ENCODE measurements around the gene MTCH2.

MTCH2 gene

DNA sequence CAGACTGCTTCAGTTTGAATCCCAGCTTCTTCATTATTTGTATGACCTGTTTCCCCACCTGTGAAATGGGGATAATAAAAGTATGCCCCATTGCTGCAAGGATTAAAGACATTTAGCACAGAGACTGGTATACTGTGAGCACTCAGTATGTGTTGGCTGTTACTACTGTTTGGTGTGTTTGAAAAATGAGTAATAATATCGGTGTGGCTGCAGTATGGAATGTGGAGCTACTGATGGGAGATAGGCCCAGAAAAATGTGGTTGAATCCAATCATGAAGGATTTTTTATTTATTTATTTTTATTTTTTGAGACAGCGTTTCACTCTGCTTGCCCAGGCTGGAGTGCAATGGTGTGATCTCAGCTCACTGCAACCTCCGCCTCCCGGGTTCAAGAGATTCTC, 39.1 kb downstream of the MTCH2 start:
- Histone ChIP-seq H3K27me3 (ENCODE audit: low read depth, low read length) (no peaks in the 10 kb centered on the region), H3K4me1 (ENCODE audit: low read length) (no peaks in the 10 kb centered on the region), H3K4me2 (ENCODE audit: low read length) (no peak overlapping the region), H3K4me3 (ENCODE audit: low read length) (no peak overlapping the region), H2AFZ (ENCODE audit: low read depth, low read length) (no peak overlapping the region), H3K27ac (ENCODE audit: low read length) (no peak overlapping the region), H3K79me2 (ENCODE audit: low read length) (no peaks in the 10 kb centered on the region), H3K9me3 (ENCODE audit: insufficient read depth, low read length) (no peaks in the 10 kb centered on the region), H3K9ac (ENCODE audit: low read length) (no peak overlapping the region), H4K20me1 (ENCODE audit: insufficient read depth, low read length) (no peaks in the 10 kb centered on the region), H3K36me3 (replicated peaks; ENCODE audit: low read depth, low read length) (no peaks in the 10 kb centered on the region)
- TF ChIP-seq EZH2phosphoT487 (IDR thresholded peaks at IDR 0.05; ENCODE audit: low read depth): no peak
- TF ChIP-seq CTCF (IDR thresholded peaks at IDR 0.05; ENCODE audit: low read depth, low read length): no peak

DNA sequence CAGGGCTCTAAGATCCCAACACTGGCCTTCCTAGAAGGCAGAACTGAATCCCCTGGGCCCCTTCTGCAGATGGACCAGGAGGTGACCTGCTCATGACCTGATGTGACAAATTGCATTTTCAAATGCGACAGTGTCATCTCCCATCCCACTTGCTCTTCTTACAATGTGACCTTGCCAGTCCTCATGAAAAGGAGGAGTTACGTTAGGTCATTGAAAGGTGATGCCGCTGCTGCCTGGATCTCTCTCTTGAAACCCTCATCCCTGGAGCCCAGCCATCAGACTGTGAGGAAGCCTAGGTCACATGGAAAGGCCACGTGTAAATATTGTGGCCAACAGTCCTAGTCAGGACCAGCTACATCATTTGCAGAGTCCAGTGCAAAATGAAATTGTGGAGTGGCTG, 42.5 kb downstream of the MTCH2 start:
- Histone ChIP-seq H4K20me1 (ENCODE audit: insufficient read depth, low read length) (no peaks in the 10 kb centered on the region), H3K9me3 (ENCODE audit: insufficient read depth, low read length) (no peaks in the 10 kb centered on the region), H3K4me2 (ENCODE audit: low read length) (no peak overlapping the region), H3K9ac (ENCODE audit: low read length) (no peak overlapping the region), H3K27ac (ENCODE audit: low read length) (no peak overlapping the region), H2AFZ (ENCODE audit: low read depth, low read length) (no peak overlapping the region), H3K36me3 (replicated peaks; ENCODE audit: low read depth, low read length) (no peaks in the 10 kb centered on the region), H3K27me3 (ENCODE audit: low read depth, low read length) (no peaks in the 10 kb centered on the region), H3K79me2 (ENCODE audit: low read length) (no peaks in the 10 kb centered on the region), H3K4me3 (ENCODE audit: low read length) (no peak overlapping the region), H3K4me1 (ENCODE audit: low read length) (no peaks in the 10 kb centered on the region)
- TF ChIP-seq CTCF (IDR thresholded peaks at IDR 0.05; ENCODE audit: low read depth, low read length): no peak
- TF ChIP-seq EZH2phosphoT487 (IDR thresholded peaks at IDR 0.05; ENCODE audit: low read depth): no peak

DNA sequence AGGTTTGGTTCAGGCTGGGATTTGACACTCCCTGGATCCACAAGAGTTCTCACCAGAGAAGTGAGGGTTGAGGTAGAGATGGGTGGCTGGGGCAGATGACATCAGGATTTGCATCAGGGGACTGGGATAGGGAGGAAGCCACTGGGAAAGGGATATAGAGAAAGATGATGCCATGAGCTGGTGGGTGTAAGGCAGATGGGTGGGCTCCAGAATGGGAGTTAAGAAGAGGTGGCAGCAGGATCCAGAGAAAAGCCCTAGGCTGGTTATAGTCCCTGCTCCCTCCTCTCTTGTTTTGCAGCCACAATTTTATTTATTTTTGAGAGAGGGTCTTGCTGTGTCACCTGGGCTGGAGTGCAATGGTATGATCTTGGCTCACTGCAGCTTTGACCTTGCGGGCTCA, 46.4 kb downstream of the MTCH2 start:
- H3K27ac ChIP-seq (ENCODE audit: low read length): no peak overlapping the region
- no peaks in the 10 kb centered on the region for H3K27me3 ChIP-seq (ENCODE audit: low read depth, low read length)
- H3K79me2 ChIP-seq (ENCODE audit: low read length): no peaks in the 10 kb centered on the region
- H3K9ac ChIP-seq (ENCODE audit: low read length): no peak overlapping the region
- H4K20me1 ChIP-seq (ENCODE audit: insufficient read depth, low read length): no peaks in the 10 kb centered on the region
- no peak overlapping the region for H3K4me2 ChIP-seq (ENCODE audit: low read length)
- TF ChIP-seq CTCF (IDR thresholded peaks at IDR 0.05; ENCODE audit: low read depth, low read length): no peak
- TF ChIP-seq EZH2phosphoT487 (IDR thresholded peaks at IDR 0.05; ENCODE audit: low read depth): no peak
- no peak overlapping the region for H2AFZ ChIP-seq (ENCODE audit: low read depth, low read length)
- H3K36me3 ChIP-seq (replicated peaks; ENCODE audit: low read depth, low read length): no peaks in the 10 kb centered on the region
- H3K9me3 ChIP-seq (ENCODE audit: insufficient read depth, low read length): no peaks in the 10 kb centered on the region
- no peak overlapping the region for H3K4me3 ChIP-seq (ENCODE audit: low read length)
- no peaks in the 10 kb centered on the region for H3K4me1 ChIP-seq (ENCODE audit: low read length)

- no peak overlapping the region for H3K4me2 ChIP-seq (ENCODE audit: low read length)
Measured at GRCh38 chr11:47595029-47595428, 47.3 kb downstream of the MTCH2 start.

More at GRCh38 chr11:47595029-47595428, 47.3 kb downstream of the MTCH2 start:
- Histone ChIP-seq H3K4me3 (ENCODE audit: low read length) (no peak overlapping the region), H2AFZ (ENCODE audit: low read depth, low read length) (no peak overlapping the region), H3K4me1 (ENCODE audit: low read length) (no peaks in the 10 kb centered on the region), H3K79me2 (ENCODE audit: low read length) (no peaks in the 10 kb centered on the region), H3K27ac (ENCODE audit: low read length) (no peak overlapping the region), H4K20me1 (ENCODE audit: insufficient read depth, low read length) (no peaks in the 10 kb centered on the region), H3K36me3 (replicated peaks; ENCODE audit: low read depth, low read length) (no peaks in the 10 kb centered on the region), H3K9ac (ENCODE audit: low read length) (no peak overlapping the region), H3K9me3 (ENCODE audit: insufficient read depth, low read length) (no peaks in the 10 kb centered on the region), H3K27me3 (ENCODE audit: low read depth, low read length) (no peaks in the 10 kb centered on the region)
- TF ChIP-seq CTCF (IDR thresholded peaks at IDR 0.05; ENCODE audit: low read depth, low read length): no peak
- no peak for TF ChIP-seq EZH2phosphoT487 (IDR thresholded peaks at IDR 0.05; ENCODE audit: low read depth)

Data from OCI-LY3 (cell line).